HG03558 (cell line): ENCODE data around the gene STAT3.
"Not testable (repeated sequence)": the region's sequence is repeated elsewhere in the genome, so short reads cannot be mapped to it uniquely, and the experiment has no call there.

Experiments
- ATAC-seq: cut with Tn5 transposase; IDR thresholded peaks from one replicate; pipeline ENCODE4 v1.9.1; 2021; ENCODE audit warnings: moderate number of reproducible peaks; ENCODE audit not compliant: unreplicated experiment; ENCODE audit errors: extremely low read depth

The STAT3 gene

DNA sequence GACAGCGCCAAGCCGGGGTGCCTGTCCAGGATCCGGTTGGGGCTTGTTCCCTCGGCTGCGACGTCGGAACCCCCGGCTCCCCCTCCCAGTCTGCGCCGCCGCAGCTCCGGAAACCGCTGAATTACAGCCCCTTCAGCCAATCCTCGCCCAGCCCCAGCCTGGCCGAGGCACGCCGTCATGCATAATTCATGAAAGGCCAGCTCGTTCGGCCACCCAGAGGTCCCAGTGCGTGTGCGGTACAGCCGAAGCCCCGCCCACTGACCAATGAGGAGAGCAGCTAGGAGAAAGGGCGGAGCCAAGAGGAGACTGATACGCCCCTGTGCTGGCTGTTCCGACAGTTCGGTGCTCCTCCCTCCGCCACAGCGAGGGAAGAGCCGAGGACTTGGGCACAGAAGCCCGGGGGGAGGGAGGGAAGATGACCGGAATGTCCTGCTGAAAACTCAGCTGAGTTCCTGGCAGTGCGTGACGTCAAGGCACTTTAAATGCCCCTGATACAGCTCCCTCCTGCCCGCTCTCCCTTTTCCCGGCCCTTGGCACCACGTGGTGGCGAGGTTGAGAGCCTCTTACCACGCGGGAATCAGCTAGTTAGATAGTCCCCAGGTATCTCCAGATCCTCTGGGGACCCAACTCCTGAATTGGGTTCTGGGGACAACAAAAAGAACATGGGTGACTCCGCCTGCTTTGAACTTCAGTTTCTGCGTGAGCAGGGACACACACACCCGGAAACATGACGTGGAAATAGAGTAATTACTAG is at the start of gene STAT3:
STAT3 (minus strand) TSS at position 62 of the 754 bp plus-strand sequence. CDS start 39,926 bp downstream, outside the sequence.
- peak; percentile 80 for ATAC-seq

DNA sequence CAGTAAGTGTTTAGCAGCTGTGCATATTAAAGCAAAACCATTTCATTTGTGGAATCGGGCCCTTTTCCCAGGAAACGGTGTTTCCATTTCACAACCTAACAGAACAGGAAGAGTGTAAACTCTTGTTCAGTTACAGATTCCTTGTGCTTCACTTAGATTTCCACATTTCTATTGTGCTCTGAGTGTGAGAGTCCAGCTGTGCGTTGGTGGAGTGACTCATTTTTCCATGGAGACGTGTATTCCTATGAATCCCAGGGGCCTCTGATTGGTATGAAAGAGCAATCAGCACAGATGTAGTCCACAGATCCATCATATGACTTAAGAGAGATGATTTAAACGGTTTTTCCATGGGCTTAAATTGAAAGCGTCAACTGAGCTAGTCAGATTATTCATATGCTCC is 48.1 kb upstream of the STAT3 start:
- ATAC-seq: no peak

DNA sequence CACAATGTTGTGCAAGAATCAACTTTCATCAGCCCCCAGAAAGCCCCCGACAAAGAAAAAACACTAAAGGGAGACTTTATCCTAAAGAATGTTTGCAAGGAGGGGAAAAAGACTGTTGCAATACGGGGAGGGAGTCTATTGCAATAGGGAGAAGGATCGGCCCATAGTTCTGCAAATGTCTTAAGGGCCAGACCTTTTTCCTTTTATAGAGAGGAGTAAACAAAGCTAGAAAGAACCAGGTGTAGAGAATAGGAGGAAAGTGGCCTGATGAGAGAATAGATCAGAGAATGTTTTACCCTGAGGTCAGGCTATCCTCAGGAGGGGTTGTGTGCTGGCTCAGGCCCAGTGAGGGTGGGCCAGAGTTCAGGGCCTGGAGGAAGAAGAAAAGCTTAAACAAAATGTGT is 43.5 kb upstream of the STAT3 start:
- no peak for ATAC-seq

DNA sequence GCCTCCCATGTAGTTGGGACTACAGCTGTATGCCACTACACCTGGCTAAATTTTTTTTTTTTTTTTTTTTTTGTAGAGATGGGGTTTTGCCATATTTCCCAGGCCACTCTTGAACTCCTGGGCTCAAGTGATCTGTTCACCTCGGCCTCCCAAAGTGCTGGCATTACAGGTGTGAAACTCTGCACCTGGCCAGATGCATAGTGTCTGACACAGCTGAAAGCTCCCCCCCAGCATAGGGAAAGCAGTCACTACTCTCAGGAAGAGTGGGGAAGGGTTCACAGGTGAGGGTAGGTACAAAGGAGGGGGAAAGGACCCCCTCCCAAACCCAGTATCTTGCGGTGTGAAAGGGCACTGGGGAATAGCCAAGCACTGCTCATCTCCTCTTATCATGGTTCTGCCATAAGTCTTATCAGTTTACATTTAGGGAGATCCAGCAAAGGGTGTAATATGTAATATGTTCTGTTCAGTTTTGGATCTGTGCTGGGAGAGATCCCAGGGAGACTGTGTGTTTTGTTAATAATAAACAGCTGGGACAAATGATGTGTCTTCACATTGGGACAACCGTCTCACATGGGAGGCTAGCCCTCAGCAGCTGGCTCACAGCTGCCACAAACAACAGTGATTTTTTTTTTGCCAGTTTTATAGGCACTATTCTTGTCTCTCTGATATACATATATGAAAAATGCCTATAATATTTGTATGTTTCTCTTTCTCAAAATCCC is 41.6 kb upstream of the STAT3 start:
- no peak for ATAC-seq

DNA sequence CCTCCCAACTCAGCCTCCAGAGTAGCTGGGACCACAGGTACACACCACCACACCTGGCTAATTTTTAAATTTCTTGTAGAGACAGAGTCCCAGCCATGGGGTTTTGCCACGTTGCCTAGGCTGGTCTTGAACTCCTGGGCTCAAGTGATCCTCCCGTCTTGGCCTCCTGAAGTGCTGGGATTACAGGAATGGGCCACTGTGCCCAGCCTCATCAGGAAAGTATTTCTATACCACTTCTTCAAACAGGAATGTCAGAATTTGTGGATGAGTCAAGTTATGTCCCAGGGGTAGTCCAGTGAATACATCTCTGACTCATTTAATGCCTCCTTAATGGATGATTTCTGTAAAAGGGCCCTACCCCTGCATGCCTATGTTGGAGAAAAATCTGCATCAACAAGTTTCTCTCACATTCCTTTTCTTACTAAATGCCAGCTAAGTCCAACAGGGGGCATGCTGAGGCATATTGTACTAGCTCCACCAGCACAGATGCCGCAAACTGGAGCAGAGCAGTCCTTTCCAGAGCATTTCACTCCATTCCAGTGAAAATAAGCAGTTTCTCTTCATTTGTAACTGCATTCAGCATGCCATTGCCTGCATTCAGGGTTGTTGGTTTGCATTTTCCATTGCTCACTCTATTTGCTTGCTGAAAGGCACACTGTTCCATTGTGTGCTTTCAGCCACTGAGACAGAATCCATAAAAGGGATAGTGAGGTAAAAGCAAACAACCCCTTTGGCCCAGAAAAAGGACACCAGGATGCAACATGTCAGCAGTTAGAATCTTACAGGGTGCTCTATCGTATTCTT is 40.1 kb upstream of the STAT3 start:
- ATAC-seq: no peak

DNA sequence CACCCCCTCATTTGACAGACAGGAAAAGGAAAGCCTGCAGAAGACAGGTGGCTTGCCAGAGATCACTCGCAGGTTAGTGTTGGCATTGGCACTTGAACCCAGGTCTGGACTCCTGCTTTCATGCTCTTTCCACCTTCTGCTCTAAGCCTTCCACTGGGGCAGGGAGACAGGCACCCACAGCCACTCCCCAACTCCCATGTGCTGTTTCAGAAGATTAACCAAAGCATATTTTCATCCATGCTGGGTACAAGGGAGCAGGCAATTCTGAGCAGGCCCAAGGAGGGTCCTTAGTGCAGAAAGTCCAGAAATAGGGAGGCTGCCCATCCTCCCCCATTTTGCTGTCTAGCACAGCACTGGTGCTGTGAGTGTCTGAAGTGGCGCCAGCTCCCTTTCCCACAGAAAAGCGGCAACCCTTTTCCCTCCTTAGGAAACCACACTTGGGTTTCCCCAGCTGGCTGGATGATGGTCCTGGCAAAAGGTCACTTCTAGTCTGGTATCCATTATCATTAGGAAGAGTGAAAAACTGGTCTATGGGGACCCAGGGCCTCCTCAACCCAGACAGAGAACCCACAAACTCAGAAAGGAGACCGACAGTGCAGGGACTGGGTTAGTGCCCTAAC is 36.9 kb upstream of the STAT3 start:
- ATAC-seq: no peak

DNA sequence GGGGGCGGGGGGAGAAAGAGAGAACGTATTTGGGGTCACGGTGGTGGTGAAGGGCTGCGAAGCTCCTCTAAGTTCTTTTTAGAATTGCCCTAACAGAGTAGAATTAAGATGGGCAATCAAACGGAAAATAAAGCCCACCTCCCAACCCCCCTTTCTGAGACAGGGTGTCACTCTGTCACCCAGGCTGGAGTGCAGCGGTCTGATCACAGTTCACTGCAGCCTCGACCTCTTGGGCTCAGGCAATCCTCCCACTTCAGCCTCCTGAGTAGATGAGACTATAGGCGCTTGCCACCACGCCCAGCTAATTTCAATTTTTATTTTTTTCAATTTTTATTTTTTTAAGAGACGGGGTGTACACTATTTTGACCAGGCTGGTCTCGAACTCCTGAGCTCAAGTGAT is 35.5 kb upstream of the STAT3 start:
- no peak for ATAC-seq

DNA sequence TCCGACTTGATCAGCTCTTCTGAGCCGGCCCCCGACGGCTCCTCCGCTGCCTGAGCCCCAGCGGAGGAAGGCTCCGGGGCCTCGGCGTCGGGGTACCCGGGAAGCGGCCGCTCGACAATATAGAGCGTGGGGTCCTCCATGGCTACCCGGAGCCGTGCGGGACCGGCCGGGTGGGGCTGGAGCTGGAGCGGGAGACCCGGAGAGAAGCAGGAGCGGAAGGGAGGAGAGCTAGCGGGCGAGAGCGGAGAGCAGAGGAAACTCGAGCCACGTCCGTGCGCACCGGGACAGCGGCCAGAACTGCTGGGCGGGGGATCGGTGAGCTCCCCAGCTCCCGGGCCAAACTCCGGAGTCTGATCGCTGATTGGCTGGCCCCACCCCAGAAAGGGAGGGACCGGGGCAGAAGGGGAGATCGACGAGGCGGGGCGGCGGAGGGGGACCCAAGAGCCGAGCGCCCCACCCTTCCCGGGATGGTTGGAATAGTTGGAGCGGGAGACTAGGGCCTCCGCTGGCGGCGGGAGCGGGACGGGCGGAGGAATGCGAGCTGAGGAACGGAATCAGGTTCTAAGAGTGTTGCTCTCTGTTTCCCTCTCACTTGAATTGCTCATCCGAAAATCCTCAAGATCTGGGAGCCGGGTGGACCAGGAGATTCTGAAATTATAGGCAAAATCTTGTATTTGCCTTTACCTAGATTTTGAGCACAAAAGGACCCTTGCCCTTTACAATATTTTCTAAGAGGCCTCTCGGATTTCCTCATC is 34.9 kb upstream of the STAT3 start, which contains the start of gene CAVIN1:
CAVIN1 (minus strand) TSS at position 299 of the 755 bp plus-strand sequence; CDS start at position 140, 159 bp downstream.
- no peak for ATAC-seq

DNA sequence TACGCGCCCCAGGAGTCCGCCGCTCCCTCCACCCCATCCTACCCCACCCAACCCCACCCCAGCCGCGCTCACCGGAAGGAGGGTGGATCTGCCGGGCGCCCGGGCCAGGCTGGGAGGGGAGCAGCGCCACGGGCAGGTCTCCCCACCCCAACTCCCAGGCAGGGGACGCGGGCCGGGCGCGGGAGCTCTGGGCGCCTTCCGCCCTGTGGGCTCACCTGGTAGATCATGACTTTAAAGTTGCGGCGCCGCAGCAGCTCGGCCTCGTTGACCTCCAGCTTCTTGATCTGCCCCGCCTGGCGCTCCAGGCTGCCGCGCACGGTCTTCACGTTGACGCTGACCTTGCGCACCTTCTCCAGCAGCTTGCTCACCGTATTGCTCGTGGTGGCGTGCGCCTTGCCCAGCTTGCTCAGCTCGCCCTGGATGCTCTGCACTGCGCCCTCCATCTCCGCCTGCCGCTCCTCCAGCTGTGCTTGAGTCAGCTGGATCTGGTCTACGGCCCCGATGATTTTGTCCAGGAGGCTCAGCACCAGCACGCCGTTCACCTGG is 34.2 kb upstream of the STAT3 start:
- ATAC-seq: no peak

DNA sequence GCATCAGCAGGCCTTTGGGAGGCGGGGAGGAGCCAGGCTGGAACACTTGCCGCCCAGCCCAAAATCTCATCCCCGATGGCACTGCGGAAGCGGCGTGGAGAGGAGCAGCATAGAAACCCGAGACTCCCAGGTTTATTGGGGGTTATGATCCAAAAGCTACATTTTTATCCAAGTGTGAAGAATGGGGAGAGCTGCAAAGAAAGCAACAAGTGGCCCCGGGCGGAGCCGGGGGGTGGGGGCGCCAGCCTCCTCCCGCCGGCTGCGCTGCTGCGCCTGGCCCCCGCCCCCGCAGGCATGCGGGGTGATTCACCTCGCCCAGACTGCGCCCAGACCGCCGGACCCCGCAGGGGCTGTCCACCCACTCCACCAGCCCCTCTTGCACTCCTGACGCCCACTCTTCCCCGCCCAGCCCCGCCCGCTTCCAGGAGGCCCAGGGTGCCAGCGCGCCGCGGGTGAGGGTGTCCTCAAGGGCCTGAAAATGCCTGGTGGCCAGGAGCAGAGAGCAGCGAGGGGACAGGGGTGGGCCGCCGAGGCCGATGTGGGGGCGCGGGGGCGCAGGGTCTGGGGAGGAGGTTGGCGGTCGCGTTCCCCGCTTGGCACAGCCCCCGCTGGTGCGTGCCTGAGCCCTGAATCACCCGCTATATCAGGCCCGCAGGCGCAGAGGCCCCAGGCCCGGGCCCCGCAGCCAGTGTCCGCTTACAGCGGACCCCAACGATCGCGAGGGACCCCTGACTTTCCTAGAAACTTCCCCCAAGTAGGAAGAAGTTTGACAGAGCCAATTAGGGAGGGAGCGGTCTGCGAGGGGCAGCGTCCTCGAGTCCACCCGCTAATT is 33.5 kb upstream of the STAT3 start:
- no peak for ATAC-seq

DNA sequence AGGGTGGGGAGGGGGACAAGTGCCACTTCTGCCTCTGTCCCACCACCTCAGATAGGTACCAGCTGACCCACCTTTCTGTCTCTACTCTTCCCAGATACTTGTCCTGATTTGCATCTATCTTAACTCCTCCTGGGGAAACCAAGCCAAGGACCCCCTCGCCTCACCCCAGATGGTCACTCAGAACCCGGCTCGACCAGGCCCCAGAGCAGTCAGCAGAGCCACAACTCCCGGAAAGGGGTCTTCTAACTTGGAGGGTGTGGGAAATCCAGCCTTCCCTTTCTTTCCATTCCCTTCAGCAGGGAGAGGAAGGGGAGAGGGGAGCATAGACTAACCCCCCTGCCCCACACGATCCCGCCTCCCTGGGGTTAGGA is 32.9 kb upstream of the STAT3 start:
- no peak for ATAC-seq

DNA sequence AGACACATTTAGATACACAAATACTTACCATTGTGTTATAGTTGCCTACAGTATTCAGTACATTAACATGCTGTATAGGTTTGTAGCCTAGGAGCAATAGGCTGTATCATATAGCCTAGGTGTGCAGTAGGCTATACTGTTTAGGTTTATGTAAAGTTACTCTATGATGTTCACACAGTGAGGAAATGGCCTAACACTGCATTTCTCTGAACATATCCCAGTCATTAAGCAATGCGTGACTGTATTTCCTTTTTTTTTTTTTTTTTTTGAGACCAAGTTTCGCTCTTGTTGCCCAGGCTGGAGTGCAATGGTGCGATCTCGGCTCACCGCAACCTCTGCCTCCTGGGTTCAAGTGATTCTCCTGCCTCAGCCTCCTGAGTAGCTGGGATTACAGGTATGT is 29.7 kb upstream of the STAT3 start:
- ATAC-seq: not testable (repeated sequence)

DNA sequence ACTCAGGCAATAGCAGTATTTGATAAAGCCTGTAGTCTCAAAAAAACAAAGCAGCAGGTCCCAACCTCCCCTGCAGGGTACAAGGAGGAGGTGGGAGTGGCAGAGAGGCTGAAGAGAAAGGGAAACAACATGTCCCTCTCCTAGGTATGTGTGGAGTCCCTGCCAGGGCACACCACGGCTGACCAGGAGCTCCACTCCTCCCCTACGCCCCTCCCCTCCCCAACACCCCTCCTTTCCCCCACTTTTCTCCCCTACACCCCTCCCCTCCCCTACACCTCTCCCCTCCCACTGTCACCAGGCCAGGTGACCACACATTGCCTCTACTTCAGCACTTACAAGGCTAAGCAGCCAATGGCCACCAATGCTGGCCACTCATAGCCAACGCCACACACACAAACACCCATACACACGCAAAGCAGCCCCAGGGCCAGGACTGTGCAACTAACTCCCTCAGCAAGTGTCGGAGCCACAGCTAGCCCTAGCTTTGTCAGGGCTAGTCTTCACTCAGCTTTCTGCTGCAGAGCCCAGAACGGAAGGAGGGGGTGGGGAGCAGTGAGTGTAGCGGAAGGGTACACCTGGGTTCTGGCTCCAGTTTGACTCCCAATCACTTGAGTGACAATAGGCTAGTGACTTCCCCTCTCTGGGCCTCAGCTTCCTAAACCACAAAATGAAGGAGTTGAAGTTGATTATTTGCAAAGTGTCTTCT is 26.6 kb upstream of the STAT3 start:
- no peak for ATAC-seq

DNA sequence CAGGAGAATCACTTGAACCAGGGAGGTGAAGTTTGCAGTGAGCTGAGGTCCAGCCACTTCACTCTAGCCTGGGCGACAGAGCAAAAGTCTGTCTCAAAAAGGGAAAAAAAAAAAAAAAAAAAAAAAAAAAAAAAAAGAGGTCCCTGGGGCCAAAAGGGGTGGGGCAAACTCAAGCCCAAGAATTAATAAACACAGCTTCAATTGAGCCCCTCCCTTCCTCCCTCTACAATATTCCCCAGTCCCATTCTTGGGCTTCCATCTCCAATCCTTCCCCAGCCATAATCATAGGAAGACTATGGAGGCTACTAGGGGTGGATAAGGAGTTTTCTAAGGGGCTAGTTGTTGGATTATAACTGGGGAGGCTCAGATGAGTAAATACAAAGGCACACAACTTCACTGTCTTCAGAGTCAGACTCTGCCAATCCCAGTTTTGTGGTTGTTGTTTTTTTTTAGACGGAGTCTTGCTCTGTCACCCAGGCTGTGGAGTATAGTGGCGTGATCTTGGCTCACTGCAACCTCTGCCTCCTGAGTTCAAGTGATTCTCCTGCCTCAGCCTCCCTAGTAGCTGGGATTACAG is 25.3 kb upstream of the STAT3 start:
- ATAC-seq: no peak

DNA sequence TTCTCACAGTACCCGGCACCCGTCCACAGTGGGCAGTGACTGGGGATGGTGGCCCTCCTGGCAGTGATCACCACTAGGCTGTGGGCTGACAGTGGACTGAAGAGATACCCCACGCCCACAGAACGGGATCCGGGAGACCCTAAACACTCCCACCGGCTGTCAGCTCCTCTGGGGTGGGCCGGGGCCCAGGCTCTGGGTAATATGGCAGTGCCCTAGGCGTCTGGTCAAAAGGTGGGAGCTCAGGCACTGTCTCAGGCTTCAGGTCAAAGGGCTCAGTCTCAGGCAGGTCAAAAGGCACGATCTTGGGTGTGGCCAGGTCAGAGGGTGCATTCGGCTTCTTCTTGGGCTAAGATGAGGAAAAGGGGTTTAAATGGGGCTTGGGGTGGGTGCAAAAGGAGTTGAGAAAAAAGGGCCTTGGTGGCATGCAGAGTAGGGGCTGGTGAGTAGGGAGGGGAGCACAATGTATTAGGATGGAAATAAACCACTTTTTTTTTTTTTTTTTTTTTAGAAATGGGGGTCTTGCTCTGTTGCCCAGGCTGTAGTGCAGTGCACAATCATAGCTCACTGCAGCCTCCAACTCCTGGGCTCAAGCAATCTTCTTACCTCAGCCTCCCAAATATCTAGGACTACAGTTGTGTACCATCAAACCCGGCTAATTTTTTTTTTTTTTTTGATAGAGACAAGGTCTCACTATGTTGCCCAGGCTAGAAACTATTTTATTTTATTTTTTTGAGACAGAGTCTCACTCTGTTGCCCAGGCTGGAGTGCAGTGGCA is 23.9 kb upstream of the STAT3 start:
- ATAC-seq: no peak

DNA sequence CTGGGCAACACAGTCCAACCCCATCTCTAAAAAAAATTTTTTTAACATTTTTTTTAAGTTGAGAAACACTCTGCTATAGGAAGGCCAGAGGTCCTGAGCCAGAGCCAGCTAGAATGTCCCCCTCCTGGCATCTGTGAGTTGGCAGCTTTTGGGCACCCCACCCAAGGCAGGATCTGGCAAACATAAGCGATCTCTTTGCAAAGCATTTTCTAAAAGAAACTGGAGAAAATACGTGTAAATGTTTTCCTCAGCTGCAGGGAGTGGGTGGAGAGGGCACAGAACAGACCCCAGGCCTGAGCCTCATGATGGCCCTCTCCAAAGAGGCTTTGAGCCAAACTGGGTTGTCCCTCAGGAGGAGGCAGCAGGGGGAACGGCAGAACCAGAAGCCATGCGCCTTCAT is 23.1 kb upstream of the STAT3 start:
- ATAC-seq: no peak

DNA sequence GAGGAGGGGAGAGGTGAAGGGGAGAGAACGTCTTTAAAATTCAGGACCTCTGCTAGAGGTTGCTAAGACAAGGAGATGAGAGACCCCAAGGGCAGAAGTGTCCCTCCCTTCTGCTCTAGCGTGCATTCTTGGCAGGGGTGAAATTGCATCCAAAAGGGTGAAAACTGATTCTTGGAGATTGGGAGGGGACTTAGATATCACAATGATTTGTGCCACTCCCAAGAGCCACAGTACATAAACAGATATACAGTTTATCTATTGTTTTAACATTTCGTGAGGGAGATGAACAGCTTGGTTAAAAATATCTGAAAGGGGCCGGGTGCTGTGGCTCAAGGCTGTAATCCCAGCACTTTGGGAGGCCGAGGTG is 22.1 kb upstream of the STAT3 start:
- no peak for ATAC-seq
